Calu3 (cell line): ENCODE results near the gene PRELP. TPM values are rescaled to one million over a fixed set of nuclear protein-coding genes. Genes with fewer than 3 reads are reported as not detected.
"Not testable (repeated sequence)": the region's sequence is repeated elsewhere in the genome, so short reads cannot be mapped to it uniquely, and the experiment has no call there.

Experiments
- BruUV-seq: library from RNA; stranded (reverse); fragments of 400-500 nt; replicated peaks from 2 replicates; lab custom pipeline; 2021; lab: Mats Ljungman, UMichigan
- CTCF ChIA-PET: fragments of 300-600 bp; sonication (Branson Sonifier 250); formaldehyde crosslinking; loops from one replicate; lab custom pipeline; 2022; ENCODE audit warnings: antibody characterized with exemption; lab: Charles Lee
- DNase-seq: peaks from one replicate; pipeline ENCODE4 v3.0.0; 2022
- H3K27ac Mint-ChIP-seq: one replicate; pipeline ENCODE4 v1.8.0; 2022; ENCODE audit warnings: mixed read lengths; ENCODE audit not compliant: unreplicated experiment
- H3K27me3 Mint-ChIP-seq: one replicate; pipeline ENCODE4 v1.8.0; 2022; ENCODE audit warnings: mixed read lengths; ENCODE audit not compliant: unreplicated experiment
- H3K36me3 Mint-ChIP-seq: one replicate; pipeline ENCODE4 v1.8.0; 2022; ENCODE audit warnings: mild to moderate bottlenecking, moderate library complexity, mixed read lengths; ENCODE audit not compliant: insufficient read depth, unreplicated experiment
- H3K4me1 Mint-ChIP-seq: one replicate; pipeline ENCODE4 v1.8.0; 2022; ENCODE audit warnings: mild to moderate bottlenecking, low read depth, mixed read lengths; ENCODE audit not compliant: unreplicated experiment
- H3K4me3 Mint-ChIP-seq: one replicate; pipeline ENCODE4 v1.8.0; 2022; ENCODE audit warnings: mild to moderate bottlenecking, low read depth, moderate library complexity, mixed read lengths; ENCODE audit not compliant: unreplicated experiment
- H3K9me3 Mint-ChIP-seq: one replicate; pipeline ENCODE4 v1.8.0; 2022; ENCODE audit warnings: low read depth, mixed read lengths; ENCODE audit not compliant: unreplicated experiment
- intact Hi-C: fragments of 100-400 bp; cut with micrococcal nuclease; formaldehyde crosslinking; loops from one replicate; pipeline ENCODE4 v1.10.0; 2022; ENCODE audit not compliant: unreplicated experiment
- total RNA-seq: library from RNA; stranded (reverse); gene quantifications from 2 replicates; pipeline ENCODE4 v1.2.3, GENCODE V29; 2022
- TF ChIP-seq, protein P1 (sequence below): fragments of 200-600 bp; IDR thresholded peaks from one replicate; pipeline ENCODE4 v1.8.0; 2022; ENCODE audit warnings: antibody characterized with exemption; ENCODE audit not compliant: unreplicated experiment

The PRELP gene
- total RNA-seq, 1 experiment from 2014 or later = not detected

DNA sequence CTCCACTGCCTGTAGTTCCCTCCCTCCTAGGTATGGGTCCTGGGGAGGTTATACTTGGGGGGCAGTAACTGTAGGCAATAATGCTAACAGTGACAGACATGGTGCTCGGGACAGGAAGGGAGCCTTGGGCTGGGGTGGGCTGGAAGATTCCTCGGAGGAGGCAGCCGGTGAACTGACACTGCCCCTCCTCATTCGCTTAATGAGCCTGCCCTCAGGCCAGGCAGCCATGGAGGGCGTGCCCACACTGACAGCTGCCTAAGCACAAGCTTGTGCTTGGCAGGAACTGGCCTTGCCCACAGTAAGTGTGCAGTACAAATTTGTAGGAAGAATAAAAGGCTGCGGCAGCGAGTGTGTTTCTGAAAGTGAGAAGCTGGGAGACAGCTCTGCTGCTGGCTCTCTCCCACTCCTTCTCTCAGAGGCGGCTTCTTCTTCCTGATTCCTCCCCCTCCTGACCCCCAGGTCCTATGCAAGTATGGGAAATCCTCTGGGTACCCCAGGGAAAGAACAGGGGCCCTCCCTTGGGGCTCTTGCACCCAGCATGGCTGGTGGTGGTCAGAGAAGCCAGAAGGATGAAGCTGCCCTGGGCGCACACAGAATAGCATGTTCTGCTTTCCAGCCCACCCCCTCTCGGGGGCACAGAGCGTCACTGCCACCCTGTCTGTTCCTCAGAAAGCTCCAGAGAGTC lies 42.0 kb downstream of the PRELP start:
- intact Hi-C loops = no loop called here
- H3K27me3 Mint-ChIP-seq = no peaks in the 10 kb centered on the region
- H3K4me3 Mint-ChIP-seq = no peak overlapping the region
- CTCF ChIA-PET = interaction anchor here (0.8 to 1.1 kb wide), 2 partner anchors 13 to 15 kb away, joined by 3 read pairs; no protein-coding TSS in a partner anchor
- TF ChIP-seq, protein P1, sequence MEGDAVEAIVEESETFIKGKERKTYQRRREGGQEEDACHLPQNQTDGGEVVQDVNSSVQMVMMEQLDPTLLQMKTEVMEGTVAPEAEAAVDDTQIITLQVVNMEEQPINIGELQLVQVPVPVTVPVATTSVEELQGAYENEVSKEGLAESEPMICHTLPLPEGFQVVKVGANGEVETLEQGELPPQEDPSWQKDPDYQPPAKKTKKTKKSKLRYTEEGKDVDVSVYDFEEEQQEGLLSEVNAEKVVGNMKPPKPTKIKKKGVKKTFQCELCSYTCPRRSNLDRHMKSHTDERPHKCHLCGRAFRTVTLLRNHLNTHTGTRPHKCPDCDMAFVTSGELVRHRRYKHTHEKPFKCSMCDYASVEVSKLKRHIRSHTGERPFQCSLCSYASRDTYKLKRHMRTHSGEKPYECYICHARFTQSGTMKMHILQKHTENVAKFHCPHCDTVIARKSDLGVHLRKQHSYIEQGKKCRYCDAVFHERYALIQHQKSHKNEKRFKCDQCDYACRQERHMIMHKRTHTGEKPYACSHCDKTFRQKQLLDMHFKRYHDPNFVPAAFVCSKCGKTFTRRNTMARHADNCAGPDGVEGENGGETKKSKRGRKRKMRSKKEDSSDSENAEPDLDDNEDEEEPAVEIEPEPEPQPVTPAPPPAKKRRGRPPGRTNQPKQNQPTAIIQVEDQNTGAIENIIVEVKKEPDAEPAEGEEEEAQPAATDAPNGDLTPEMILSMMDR = no peak
- BruUV-seq = no TSS peak
- H3K36me3 Mint-ChIP-seq = no peaks in the 10 kb centered on the region
- no peaks in the 10 kb centered on the region for H3K9me3 Mint-ChIP-seq
- peaks cover 43% of the 10 kb centered on the region for H3K4me1 Mint-ChIP-seq
- no peak overlapping the region for H3K27ac Mint-ChIP-seq
- DNase-seq = no peak

DNA sequence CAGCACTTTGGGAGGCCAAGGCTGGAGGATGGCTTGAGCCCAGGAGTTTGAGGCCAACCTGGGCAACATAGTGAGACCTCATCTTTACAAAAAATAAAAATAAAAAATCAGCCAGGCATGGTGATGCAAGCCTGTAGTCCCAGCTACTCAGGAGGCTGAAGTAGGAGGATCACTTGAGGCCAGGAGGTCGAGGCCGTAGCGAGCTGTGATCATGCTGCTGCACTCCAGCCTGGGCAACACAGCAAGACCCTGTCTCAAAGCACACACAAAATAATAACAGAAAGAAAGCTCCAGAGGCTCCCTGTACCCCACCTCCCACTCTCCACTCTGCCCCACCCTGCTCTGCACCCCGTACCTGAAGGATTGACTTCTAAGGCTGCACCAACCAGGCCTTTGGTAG lies 42.5 kb downstream of the PRELP start:
- DNase-seq, H3K4me3 Mint-ChIP-seq, BruUV-seq, H3K27ac Mint-ChIP-seq, H3K9me3 Mint-ChIP-seq, H3K36me3 Mint-ChIP-seq, H3K27me3 Mint-ChIP-seq, intact Hi-C loops: not testable (repeated sequence)
- CTCF ChIA-PET = interaction anchor here (0.8 to 1.5 kb wide), 3 partner anchors 14 to 251 kb away, joined by 3 to 4 read pairs (median 3); no protein-coding TSS in a partner anchor
- H3K4me1 Mint-ChIP-seq = peaks cover 38% of the 10 kb centered on the region

DNA sequence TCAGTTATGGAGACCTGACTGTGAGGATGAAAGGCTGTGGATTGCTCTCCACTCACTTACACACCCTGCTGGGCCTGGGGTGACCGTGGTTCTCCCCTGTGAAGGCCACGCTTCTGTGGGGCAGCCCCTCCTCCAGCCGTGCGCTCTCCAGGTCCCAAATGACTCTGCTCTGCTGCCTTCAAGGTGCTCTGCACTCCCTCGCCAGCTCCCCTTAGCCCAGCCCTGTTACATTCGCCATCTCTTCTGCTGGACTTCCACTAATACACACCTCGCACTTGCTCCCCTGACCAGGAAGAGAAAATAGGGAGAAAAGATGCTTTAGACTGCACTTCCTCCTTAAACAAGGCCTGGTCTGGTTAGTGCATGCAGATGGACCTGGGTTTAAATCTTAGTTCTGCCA lies 42.9 kb downstream of the PRELP start:
- TF ChIP-seq, protein P1 = no peak
- Mint-ChIP-seq H3K4me3 (no peak overlapping the region), H3K4me1 (peaks cover 34% of the 10 kb centered on the region), H3K27ac (no peak overlapping the region), H3K27me3 (peaks cover 6% of the 10 kb centered on the region), H3K36me3 (no peaks in the 10 kb centered on the region), H3K9me3 (no peaks in the 10 kb centered on the region)
- BruUV-seq = no TSS peak
- no peak for DNase-seq
- CTCF ChIA-PET = interaction anchor here (1.1 to 1.5 kb wide), 3 partner anchors 14 to 251 kb away, joined by 3 to 4 read pairs (median 3); no protein-coding TSS in a partner anchor
- intact Hi-C loops = no loop called here

DNA sequence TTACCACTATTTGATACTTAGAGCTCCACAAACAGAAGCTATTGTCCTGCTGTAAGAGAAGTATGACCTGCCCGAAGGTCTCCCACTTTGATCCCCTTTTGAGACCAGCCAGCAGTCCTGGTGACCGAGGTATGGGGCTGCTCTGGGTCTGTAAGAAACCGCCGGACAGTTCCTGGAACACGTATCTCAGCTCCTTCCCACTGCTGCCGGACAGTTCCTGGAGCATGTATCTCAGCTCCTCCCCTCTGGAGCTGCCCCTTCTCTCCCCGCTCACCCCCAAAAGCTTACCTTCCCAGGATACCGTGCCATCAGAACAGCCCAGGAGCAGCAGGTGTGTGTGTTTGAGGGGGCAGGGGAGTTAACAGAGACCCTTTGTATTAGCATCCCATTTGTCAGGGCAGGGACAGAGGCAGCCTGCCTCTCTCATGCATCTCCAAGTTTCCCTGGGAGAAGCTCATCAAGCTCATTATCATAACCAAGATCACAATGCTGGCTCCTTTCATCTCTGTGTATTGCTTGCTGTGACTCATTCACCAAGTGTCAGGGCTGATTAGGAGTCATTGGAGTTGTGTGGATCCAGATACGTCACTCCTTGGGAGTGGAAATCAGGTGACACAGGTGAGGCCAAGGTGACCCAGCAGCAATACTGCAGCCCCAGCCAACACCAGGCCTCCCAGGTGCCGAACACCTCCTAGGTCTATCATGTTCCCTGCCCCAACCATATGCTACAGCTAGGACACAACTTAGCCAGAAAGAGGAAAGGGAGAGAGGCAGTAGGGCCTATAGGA lies 43.6 kb downstream of the PRELP start:
- no TSS peak for BruUV-seq
- Mint-ChIP-seq H3K27ac (no peak overlapping the region), H3K4me3 (no peak overlapping the region), H3K27me3 (peaks cover 14% of the 10 kb centered on the region), H3K4me1 (peaks cover 26% of the 10 kb centered on the region), H3K9me3 (no peaks in the 10 kb centered on the region), H3K36me3 (no peaks in the 10 kb centered on the region)
- peak; percentile 35 for DNase-seq
- CTCF ChIA-PET = interaction anchor here (1.0 to 1.5 kb wide), 4 partner anchors 9 to 252 kb away, joined by 3 to 4 read pairs (median 3); no protein-coding TSS in a partner anchor
- intact Hi-C loops = no loop called here
- TF ChIP-seq, protein P1 = no peak
